ENCODE results near the gene ADD1. TPM values are rescaled to one million over a fixed set of nuclear protein-coding genes. Genes with fewer than 3 reads are reported as not detected.
A peak's percentile ranks its signal among the peaks of the same experiment; 100 is the strongest.
"Not testable (repeated sequence)": the region's sequence is repeated elsewhere in the genome, so short reads cannot be mapped to it uniquely, and the experiment has no call there.

Gene ADD1
- total and polyA plus RNA-seq, 11 donors = 179 to 275 (median 215) TPM

- Histone ChIP-seq H3K27me3 (no peaks in the 10 kb centered on the region), H3K27ac (no peak overlapping the region), H3K4me1 (peaks cover 0 to 25% (median 0%) of the 10 kb centered on the region in 12 donors), H3K4me3 (no peak overlapping the region), H3K36me3 (peaks cover 0 to 97% (median 81%) of the 10 kb centered on the region in 9 donors), H3K9me3 (peaks cover 0 to 7% (median 0%) of the 10 kb centered on the region in 12 donors)
- 79 to 90% (median 88%) methylated on average over 14 to 16 of the region's 16 CpGs for WGBS, 4 donors
- ATAC-seq = no peak
- TF ChIP-seq CTCF (IDR thresholded peaks at IDR 0.05) (no peak), POLR2A (IDR thresholded peaks at IDR 0.05) (no peak)
- intact Hi-C loops (cut with DNase I) = no loop called here
- DNase-seq = peak in 1 of 5 donors; percentile 19
These were observed 70.8 kb downstream of the ADD1 start for GRCh38 chr4:2914256-2915126.

GRCh38 chr4:2915789-2916188, 72.1 kb downstream of the ADD1 start:
- Histone ChIP-seq H3K4me3 (no peak overlapping the region), H3K27ac (no peak overlapping the region), H3K27me3 (no peaks in the 10 kb centered on the region), H3K4me1 (peaks cover 0 to 14% (median 0%) of the 10 kb centered on the region in 12 donors), H3K36me3 (peaks cover 0 to 93% (median 70%) of the 10 kb centered on the region in 9 donors), H3K9me3 (peaks cover 0 to 13% (median 0%) of the 10 kb centered on the region in 12 donors)
- TF ChIP-seq POLR2A (IDR thresholded peaks at IDR 0.05) (no peak), CTCF (IDR thresholded peaks at IDR 0.05) (no peak)
- ATAC-seq = no peak
- WGBS, 4 donors = 84 to 90% (median 87%) methylated on average over 6 to 9 of the region's 9 CpGs
- no peak for DNase-seq
- intact Hi-C loops (cut with DNase I) = no loop called here

- ATAC-seq; H3K27ac ChIP-seq; DNase-seq; H3K27me3 ChIP-seq; intact Hi-C loops (cut with DNase I); H3K4me3 ChIP-seq: not testable (repeated sequence)
- WGBS, 4 donors = 97 to 100% (median 98%) methylated on average over 2 of the region's 2 CpGs
- Histone ChIP-seq H3K4me1 (peaks cover 0 to 12% (median 0%) of the 10 kb centered on the region in 12 donors), H3K36me3 (peaks cover 0 to 87% (median 63%) of the 10 kb centered on the region in 9 donors), H3K9me3 (peaks cover 0 to 13% (median 0%) of the 10 kb centered on the region in 12 donors)
These were observed 73.1 kb downstream of the ADD1 start for GRCh38 chr4:2916696-2917095.

GRCh38 chr4:2918300-2918699, 74.7 kb downstream of the ADD1 start:
- H3K27ac ChIP-seq; intact Hi-C loops (cut with DNase I); H3K27me3 ChIP-seq; ATAC-seq; H3K4me3 ChIP-seq; DNase-seq: not testable (repeated sequence)
- H3K4me1 ChIP-seq = peaks cover 0 to 16% (median 3%) of the 10 kb centered on the region in 12 donors
- H3K36me3 ChIP-seq = peaks cover 0 to 87% (median 62%) of the 10 kb centered on the region in 9 donors
- H3K9me3 ChIP-seq = peaks cover 0 to 13% (median 0%) of the 10 kb centered on the region in 12 donors
- 57 to 73% (median 67%) methylated on average over 2 of the region's 2 CpGs for WGBS, 4 donors

GRCh38 chr4:2918714-2919113, 75.1 kb downstream of the ADD1 start:
- H3K27ac ChIP-seq; H3K27me3 ChIP-seq; ATAC-seq; DNase-seq; intact Hi-C loops (cut with DNase I); H3K4me3 ChIP-seq: not testable (repeated sequence)
- Histone ChIP-seq H3K9me3 (peaks cover 0 to 13% (median 0%) of the 10 kb centered on the region in 12 donors), H3K36me3 (peaks cover 0 to 87% (median 62%) of the 10 kb centered on the region in 9 donors), H3K4me1 (peaks cover 0 to 17% (median 2%) of the 10 kb centered on the region in 12 donors)
- WGBS, 4 donors = 92 to 97% (median 95%) methylated on average over 8 of the region's 8 CpGs

GRCh38 chr4:2922453-2923101, 78.9 kb downstream of the ADD1 start:
- ATAC-seq = not testable (repeated sequence)
- WGBS, 4 donors = 56 to 63% (median 60%) methylated on average over 7 of the region's 7 CpGs

More at GRCh38 chr4:2922453-2923101, 78.9 kb downstream of the ADD1 start:
- H3K27ac ChIP-seq = peak overlapping the region in 1 of 12 donors; percentile 15
- H3K9me3 ChIP-seq; intact Hi-C loops (cut with DNase I); H3K27me3 ChIP-seq; H3K4me3 ChIP-seq: not testable (repeated sequence)
- peaks cover 0 to 89% (median 66%) of the 10 kb centered on the region in 9 donors for H3K36me3 ChIP-seq
- H3K4me1 ChIP-seq = peaks cover 0 to 17% (median 2%) of the 10 kb centered on the region in 12 donors
- DNase-seq = peak in 1 of 5 donors; percentile 24

All from heart left ventricle (tissue), 16 donors.